HG03442 (cell line): ENCODE data around the gene RBM20.
A peak's percentile ranks its signal among the peaks of the same experiment; 100 is the strongest.
"Not testable (repeated sequence)": the region's sequence is repeated elsewhere in the genome, so short reads cannot be mapped to it uniquely, and the experiment has no call there.

Experiments
- ATAC-seq: cut with Tn5 transposase; IDR thresholded peaks from one replicate; pipeline ENCODE4 v1.9.1; 2021; ENCODE audit warnings: mild to moderate bottlenecking, moderate library complexity; ENCODE audit not compliant: unreplicated experiment

Gene RBM20

DNA sequence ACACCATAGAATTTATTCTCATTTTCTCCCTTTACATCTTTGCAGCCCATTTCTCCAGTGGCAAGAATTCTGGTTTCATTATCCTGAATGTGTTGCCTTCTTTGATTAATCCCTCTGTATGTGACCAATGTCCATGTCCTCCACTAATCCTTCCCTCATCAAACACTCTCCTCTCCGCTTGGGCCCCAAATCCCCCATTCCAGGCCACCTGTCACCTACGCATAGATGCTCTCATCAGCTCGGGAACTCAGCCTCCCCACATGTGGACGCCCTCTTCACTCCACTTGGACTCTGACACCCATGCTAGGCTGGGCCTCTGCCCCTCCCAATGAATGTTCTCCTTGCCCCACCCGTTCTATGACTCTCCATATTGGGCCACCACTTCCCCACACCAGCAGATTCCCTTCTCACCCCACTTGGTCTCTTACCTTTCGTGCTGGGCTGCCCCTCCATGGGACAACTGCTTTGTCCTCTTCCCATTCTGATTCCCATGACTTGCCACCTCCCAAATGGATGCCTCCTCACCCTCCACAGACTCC is 18.7 kb upstream of the RBM20 start:
- ATAC-seq = no peak

DNA sequence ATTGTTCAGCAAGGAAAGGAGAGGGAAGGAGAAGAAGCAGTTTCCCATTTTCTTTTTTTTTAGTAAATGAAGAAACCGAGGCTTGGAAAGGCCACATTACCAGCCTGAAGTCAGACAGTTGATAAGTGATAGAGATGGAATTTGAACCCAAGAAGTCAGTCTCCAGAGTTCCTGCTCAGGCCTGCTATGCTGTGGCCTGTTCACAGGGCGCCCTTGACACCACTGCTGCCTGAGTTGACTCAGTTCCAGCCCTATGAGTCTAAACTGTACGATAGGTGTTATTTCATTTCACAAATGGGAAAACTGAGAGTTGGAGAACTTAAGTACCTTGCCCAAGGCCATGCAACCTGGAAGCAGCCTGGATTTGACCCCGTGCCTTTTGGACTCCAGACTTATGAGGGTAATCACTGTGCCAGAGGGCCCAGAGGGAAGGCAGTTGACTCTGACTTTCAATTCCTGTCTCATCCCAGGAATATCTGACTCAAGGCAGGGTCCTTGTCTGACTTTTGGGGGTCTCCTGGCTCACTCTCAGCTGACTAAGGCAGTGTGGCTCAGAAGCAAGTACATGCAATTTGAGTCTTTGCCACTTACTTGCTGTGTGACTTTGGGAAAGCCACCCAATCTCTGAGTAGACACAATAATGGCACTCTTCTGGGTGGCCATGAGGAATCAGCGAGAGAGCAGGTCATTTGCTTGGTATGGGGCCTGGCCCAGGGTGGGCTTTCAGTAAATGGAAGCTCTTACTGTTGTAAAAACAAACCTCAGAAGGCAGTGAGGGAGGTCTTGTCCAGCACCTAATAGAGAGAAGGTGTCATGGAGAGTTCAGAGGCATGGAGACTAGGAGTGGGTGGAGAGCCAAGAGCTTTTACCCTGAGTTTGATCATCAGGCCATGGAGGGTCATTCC is 17.9 kb upstream of the RBM20 start:
- ATAC-seq = no peak

DNA sequence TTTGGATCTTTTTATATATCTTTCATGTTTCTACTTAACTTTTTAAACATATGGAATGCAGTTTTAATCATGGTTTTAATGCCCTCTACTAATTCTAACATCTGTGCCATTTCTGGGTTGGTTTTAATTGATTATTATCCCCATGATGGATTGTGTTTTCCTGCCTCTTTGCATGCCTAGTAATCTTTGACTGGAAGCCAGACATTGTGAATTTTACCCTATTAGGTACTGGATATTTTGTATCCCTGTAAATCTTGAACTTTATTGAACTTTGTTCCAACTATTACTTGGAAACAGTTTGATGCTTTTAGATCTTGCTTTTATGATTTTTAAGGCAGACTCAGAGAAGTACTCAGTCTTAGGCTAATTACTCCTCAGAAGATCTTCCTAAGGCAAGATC is 16.0 kb upstream of the RBM20 start:
- ATAC-seq = no peak

DNA sequence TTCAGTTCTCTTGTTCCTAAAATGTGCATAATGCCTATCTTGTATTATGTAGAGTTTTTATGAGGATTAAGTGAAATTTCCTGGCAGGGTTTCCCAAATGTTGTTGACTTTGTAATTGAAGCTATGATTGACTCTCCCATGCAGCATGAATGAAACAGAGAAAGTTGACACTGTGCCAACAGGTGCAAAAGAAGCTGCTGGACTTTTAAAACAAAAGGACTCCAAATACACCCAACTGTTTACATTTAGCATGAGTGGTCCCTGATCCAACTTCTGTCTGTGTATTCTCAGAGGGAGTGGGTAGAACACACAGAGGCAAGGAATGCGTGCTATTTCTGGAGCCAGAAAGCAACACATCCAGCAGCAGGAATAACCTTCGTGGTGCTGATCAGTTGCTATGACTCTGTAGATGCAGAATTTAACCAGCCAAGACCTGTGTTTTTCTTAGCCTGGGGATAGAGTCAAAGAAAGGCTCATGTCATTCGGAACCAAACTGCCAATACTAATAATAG is 14.4 kb upstream of the RBM20 start:
- no peak for ATAC-seq

DNA sequence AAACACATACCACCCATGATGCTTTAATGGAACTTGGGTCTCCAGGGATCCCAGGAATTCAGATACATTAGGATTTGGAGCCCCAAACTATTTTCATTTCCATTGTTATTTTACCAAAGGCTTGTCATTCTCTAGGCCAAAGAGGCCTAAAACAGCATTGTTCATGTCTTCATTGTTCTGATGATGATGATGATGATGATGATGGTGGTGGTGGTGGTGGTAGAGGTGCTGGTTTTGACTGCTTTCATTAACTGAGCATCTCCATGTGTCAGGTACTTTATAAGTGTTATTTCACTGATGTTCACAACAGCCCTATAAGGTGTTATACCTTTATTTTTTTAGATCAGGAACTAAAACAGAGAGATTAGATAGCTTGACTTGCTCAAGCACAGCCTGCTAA is 12.2 kb upstream of the RBM20 start:
- ATAC-seq = no peak

DNA sequence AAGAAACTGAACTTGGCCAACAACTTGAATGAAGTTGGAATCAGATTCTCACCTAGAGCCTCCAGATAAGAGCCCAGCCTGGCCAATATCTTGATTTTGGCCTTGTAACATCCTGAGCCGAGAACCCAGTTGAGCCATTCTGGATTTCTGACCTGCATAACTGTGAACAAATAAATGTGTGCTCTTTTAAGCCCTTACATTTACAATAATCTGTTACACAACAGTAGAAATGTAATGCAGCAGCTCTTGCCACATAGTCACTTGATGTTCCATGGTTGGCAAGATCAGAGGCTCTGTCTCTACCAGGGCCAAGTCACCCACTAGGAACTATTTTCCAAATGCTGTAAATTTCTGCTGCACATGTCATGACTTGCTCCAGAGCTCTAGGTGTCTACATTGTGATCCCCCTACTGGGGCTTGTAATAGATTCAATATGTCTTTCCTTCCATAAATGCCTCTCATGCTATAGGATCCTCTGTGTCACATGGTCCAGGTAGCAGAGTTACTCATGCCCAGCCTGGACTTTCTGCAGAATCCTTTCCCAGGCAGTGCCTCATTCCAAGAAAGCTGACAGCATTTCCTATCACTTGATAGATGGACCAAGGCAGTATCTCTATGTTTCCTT is 11.4 kb upstream of the RBM20 start:
- no peak for ATAC-seq

DNA sequence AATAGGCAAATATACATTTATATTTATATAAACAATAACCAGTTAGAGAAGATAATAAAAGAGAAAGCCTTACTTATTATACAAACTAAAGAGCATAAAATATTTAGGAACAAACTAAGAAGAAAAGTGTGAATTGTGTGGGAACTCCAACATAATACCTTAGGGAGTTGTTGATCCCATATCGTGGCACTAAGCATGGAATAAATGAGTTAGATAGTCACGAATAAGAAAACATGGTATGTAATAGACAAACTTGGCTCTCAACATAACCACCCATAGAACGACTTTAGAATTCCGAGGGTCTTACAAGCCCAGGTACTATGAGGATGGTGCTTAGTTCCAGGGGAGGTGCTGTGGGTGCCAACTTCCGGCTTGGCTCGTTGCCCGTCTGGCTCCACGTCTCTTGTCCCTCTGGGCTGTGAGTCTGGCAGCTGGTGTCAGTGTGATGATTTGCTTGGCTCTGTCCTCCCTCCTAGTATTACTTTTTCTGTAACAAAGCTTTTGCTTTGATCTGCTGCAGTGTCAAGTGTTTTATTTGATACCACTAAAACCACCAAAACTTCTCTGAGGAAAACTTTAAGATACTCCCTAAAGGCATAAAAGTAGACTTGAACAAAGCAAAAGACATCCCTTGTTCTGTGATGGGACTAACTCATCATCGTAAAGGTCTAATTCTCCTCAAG is 9.5 kb upstream of the RBM20 start:
- no peak for ATAC-seq

DNA sequence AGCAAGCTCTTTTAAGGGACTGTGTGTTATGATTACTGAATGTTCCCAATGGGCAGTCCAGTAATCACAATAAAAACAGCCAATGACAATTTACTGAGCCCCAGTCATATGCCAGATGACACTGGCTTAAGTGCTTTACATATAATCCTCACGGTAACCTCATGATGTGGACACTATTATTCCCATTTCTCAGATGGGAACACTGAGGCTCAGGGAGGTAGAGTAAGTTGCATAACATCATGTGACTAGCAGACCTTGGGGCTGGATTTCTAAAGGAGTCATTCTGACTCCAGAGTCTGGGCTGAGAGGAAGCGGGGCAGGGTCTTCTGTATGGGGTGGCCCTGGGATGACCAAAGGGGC is 7.6 kb upstream of the RBM20 start:
- no peak for ATAC-seq

DNA sequence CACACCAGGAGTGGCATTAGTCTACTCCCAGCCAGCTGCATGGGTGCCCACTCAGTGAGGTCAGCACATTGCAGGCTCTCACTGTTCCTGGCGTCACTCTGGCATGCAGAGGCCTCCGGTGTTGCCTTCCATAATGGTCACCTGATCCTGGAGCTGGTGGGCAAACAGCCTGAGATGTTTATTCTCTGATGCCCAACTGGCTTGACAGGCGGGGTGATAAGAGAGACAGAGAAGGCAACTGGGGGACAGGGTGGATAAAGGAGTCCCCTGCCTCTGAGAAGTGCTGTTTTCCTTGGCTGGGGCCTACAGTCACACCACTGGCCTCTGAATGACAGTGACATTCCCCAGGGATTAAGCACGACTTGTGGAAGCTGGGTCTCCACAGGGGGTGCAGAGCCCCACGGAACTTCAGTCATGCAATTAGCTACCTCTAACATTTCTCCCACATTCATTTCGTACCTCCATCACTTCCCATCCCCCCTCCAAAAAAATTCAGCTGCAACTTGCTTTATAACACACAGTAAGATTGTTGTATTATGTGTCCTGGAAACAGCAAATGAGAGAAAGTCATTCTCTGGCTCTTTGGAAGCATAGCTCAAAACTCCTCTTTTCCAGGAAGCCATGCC is 7.1 kb upstream of the RBM20 start:
- ATAC-seq = no peak

DNA sequence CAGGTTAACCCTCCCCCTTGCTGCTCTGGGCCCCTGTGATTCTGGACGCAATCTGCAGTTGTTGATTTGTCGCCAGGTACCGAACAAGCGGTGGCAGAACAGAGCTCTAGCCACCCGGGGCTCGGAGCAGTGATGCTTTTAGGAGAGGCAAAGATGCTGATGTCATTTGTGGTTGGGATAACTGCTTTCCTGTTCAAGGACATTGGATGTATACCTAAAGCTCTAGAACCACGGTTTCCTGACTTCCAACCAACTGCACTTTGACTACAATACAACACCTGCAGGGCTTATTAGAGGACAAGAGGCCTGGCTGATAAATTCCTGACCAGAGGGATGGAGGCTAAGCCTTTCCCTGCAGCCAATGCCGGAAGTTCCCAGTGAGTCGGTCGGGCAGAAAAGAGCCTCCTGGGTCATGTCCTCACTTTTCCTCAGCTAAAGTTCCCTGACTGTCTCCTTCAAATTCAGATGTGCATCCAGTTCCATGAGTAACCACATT is 6.5 kb upstream of the RBM20 start:
- ATAC-seq = no peak

DNA sequence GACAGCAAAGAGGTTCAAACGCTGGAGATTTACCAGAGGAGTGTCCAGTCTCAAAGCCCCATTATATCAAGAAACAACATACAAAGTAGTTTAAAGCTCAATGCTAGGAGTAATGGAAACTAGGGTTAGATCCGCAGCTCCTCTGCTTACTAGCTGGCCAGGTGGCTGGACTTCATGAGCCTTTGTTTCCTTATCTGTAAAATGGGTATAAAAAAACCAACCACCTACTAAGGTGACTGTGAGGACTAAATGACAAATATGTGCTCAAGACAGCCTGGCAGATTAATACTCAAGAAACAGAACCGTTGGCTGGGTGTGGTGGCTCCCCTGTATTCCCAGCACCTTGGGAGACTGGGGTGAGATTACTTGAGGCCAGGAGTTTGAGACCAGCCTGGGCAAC is 5.8 kb upstream of the RBM20 start:
- no peak for ATAC-seq

DNA sequence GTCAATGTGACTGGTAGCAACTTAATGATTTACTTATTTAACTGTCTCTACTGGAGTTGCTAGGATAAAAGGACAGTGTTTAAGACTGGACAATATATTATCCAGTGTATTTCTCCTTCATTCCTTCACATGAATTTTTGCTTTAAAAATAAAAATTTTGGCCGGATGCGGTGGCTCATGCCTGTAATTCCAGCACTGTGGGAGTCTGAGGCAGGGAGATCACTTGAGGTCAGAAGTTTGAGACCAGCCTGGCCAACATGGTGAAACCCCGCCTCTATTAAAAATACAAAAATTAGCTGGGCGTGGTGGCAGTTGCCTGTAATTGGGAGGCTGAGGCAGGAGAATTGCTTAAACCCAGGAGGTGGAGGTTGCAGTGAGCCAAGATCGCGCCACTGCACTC is 5.1 kb upstream of the RBM20 start:
- ATAC-seq = not testable (repeated sequence)

DNA sequence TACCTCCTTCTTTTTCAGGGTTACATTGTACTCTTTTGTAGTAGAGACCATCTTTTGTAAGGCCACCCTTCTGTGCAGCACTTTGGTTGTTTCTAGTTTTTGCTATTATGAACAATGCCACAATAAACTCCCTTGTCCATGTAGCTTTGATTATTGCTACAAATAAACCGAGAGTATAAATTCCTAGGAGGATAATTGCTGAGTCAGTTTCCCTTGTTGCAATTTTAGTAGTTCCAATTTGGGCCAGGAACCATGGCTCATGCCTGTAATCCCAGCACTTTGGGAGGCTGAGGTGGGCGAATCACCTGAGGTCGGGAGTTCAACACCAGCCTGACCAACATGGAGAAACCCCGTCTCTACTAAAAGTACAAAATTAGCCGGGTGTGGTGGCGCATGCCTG is 4.3 kb upstream of the RBM20 start:
- not testable (repeated sequence) for ATAC-seq

DNA sequence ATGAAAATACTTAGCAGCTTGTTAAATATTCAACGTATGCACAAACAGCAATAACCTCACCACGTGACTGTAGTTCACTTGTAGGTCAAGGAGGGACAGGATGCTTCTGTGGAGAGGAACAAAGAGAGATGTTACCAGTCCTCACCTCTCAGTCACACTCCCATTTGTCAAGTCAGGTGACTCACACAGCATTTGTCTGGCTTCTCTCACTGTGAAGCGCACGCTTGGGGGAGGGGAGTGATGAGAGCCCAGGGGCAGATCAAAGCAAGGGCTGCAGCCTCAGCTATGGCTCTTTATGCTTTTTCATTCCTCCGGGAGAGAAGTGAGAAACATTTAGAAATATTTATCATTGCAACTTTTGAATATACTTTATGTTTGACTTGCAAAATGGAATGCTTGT is 2.9 kb upstream of the RBM20 start:
- ATAC-seq = peak; percentile 63

DNA sequence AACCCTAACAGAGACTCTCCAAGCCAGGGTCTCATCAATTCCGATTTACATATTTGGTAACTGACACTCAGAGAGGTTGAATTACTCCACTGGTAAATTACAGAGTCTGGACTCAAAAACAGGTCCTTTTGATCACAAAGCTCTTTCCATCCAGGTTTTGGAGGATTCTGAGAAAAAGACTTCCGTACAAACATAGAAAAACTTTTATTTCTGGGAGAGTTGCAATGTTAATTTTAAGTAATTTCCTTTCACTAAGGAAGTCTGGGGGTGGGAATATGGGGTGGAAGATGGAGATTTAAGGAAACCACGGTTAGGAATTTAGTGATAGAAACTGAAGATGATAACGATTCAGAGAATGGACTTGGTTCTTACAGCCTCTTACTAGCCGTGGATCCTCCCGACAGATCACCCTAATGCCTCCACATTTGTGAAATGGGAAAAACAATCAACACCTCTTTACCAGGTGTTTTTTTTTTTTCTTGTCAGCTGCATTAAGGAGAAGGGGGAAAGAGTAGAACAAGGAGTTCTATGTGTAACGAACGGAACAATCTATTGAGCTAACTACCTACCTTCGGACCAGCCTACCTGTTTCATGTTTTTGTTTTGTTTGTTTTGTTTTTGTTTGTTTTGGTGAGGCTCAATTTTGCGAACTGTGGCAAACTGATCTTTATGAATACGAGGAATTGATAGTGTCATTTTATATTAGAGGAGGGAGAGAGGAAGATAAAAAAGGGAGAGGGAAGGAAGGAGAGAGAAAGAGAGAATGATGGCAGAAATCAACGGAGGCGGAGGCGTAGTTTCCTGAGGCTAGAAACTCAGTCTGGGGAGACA is 1.7 kb upstream of the RBM20 start:
- no peak for ATAC-seq

DNA sequence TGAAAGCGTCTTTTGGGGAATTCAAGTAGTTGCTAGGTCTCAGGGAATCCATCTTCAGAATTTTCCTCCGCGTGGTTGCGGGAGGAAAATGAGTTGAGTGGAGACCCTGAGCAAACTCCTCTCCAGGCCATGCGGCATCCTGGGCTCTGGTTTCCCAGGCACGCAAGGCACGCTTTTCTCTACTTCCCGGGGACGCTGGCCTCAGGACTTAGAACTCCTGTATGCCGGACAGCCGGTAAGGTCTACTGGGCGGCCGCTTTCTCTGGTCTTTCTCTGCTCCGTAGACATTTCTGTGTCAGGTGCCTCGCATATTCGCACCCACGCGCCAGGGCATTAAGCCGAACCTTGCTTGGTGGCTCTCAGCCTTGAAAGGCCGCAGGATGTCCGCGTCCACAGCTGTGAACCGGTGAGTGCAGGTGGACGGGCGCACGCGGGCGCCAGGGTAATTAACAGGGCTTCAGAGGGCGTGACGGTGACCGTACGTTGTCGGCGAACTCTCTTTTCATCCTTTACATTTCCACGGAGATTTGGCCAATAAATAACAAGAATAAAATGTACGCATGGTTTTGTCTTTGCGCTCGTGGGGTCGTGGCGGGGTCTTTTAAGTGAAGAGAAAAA is 992 bp upstream of the RBM20 start:
- ATAC-seq = no peak

DNA sequence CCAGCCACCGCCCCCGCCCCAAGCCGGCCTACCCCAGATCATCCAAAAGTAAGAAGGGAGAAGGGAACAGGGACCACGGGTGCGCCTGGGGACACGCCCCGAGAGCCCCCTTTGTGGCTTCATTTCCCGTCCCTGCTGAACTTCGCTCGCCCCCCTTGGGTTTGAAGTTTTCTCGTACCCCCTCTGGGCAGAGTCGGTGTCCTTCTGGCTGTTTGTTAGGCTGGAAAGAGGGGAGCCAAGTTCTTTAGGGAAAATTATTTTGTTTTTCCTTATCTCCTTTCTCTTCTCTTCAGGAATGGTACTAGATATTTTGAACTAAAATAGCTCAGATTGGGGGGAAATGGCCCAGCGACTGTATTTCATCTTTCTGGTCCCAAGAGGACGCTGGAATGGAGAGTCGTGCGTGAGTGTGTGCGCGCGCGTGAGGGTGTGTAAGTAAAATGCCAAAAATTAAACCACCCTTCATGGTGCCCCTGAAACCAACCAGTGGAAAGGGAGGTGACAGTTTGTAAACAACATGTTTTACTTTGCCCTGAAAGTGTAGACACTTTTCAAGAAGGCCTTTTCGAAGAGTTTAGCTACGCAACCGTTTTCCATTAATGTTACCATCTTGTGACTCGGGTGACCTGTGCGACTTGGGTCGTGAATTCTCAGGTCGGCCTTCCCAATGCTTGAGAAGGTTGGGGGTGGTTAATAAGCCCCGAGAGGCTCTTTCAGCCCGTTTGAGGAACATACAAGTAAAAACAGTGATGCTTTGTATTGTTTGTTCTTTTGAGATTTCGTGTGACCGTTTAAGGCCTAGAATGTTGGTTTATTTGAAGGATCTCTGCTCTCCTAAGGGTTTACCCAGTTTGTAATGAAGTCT is 694 bp downstream of the RBM20 start:
- ATAC-seq = no peak

DNA sequence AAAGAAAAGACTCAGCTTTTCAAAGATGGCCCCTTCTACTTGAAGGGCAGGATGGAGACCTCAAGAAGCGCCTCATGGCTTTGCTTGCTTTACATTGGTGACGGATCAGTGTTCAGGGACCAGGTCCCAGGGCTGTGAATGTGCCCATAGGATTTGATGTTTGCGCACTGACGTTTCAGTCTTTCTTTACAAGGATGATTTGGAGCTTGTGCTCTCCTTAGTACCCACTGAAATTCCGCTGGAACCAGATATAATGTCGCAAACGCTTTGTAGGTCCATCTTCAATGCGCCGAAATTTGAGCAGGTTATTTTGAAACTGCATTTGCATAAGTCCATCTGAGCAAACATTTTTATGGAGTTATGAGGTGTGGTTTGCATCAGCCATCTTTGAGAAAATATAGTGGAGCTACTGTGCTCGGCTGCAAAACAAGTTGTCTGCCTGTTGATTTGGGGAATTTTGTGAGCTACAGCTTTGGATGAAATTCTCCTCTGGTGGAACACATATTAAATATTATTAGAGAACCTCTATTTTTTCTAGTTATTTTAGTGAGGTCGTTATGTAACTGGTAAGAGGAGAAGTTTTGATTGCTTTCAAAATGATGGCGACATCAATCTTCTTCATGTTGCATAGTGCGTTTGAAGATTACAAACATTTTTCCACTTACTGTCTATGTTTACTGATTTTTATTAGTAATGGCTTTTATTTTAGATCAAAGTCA is 2.4 kb downstream of the RBM20 start:
- no peak for ATAC-seq
